SU-DHL-6 (cell line): ENCODE results near the gene MRPL4.
A peak's percentile ranks its signal among the peaks of the same experiment; 100 is the strongest.

ENCODE experiments used
- H2AFZ ChIP-seq: fragments of 200-600 bp; sonication (generic); 2 replicates; pipeline ENCODE4 v1.6.1; 2014; ENCODE audit warnings: low read depth, mild to moderate bottlenecking, moderate library complexity, mixed read lengths, antibody characterized with exemption, low read length; ENCODE audit not compliant: severe bottlenecking
- H3F3A ChIP-seq: fragments of 200-600 bp; shearing (Covaris generic); 2 replicates; pipeline ENCODE4 v1.6.0; 2016; ENCODE audit warnings: antibody characterized with exemption, mild to moderate bottlenecking; ENCODE audit not compliant: insufficient read depth
- H3K27ac ChIP-seq: fragments of 200-600 bp; sonication (generic); 2 replicates; pipeline ENCODE4 v1.5.1; 2016; ENCODE audit warnings: low read depth, mild to moderate bottlenecking, low read length, moderate library complexity, mixed read lengths
- H3K27me3 ChIP-seq: fragments of 200-600 bp; sonication (generic), shearing (Covaris generic); 2 replicates; pipeline ENCODE4 v1.6.0; 2014; ENCODE audit warnings: mild to moderate bottlenecking, low read length
- H3K36me3 ChIP-seq: fragments of 200-600 bp; sonication (generic); 2 replicates; pipeline ENCODE4 v1.6.1; 2014; ENCODE audit warnings: mild to moderate bottlenecking, low read length, mixed read lengths
- H3K4me2 ChIP-seq: fragments of 300-600, 200-600 bp; shearing (Covaris generic), sonication (generic); 2 replicates; pipeline ENCODE4 v1.6.0; 2014; ENCODE audit warnings: low read length, low read depth, mild to moderate bottlenecking; ENCODE audit not compliant: poor library complexity, severe bottlenecking
- H3K4me3 ChIP-seq: fragments of 200-600 bp; sonication (generic); 2 replicates; pipeline ENCODE4 v1.5.1; 2014; ENCODE audit warnings: antibody characterized with exemption, low read length, mild to moderate bottlenecking, mixed read lengths; ENCODE audit not compliant: insufficient read depth, poor library complexity, severe bottlenecking
- H3K79me2 ChIP-seq: fragments of 200-600 bp; sonication (generic); 2 replicates; pipeline ENCODE4 v1.6.1; 2014; ENCODE audit warnings: mild to moderate bottlenecking, low read length, moderate library complexity; ENCODE audit not compliant: insufficient read depth
- H3K9ac ChIP-seq: fragments of 200-600 bp; sonication (generic); 2 replicates; pipeline ENCODE4 v1.7.0; 2014; ENCODE audit warnings: mild to moderate bottlenecking, low read length
- H3K9me2 ChIP-seq: fragments of 200-600 bp; sonication (generic); replicated peaks from 2 replicates; pipeline ENCODE4 v1.6.1; 2014; ENCODE audit warnings: low read length; ENCODE audit not compliant: insufficient read depth
- H3K9me3 ChIP-seq: fragments of 200-600 bp; sonication (generic); 2 replicates; pipeline ENCODE4 v1.6.1; 2014; ENCODE audit warnings: low read length, mixed read lengths; ENCODE audit not compliant: insufficient read depth
- H4K20me1 ChIP-seq: fragments of 200-600 bp; sonication (generic); 2 replicates; pipeline ENCODE4 v1.6.1; 2014; ENCODE audit warnings: low read depth, mild to moderate bottlenecking, antibody characterized with exemption, low read length, moderate library complexity, mixed read lengths
- EZH2phosphoT487 ChIP-seq: fragments of 200-600 bp; sonication (generic), shearing (Covaris generic); conservative IDR thresholded peaks from 2 replicates; pipeline ENCODE4 v1.6.1; 2018; ENCODE audit warnings: mild to moderate bottlenecking, antibody characterized with exemption, low read length, moderate library complexity, mixed read lengths
- TF ChIP-seq, protein P1 (sequence below): fragments of 200-600 bp; sonication (generic); IDR thresholded peaks from one replicate; pipeline ENCODE4 v1.5.1; 2017; ENCODE audit warnings: antibody characterized with exemption, mild to moderate bottlenecking, low read length, moderate library complexity; ENCODE audit not compliant: insufficient read depth, poor library complexity, severe bottlenecking

The MRPL4 gene

DNA sequence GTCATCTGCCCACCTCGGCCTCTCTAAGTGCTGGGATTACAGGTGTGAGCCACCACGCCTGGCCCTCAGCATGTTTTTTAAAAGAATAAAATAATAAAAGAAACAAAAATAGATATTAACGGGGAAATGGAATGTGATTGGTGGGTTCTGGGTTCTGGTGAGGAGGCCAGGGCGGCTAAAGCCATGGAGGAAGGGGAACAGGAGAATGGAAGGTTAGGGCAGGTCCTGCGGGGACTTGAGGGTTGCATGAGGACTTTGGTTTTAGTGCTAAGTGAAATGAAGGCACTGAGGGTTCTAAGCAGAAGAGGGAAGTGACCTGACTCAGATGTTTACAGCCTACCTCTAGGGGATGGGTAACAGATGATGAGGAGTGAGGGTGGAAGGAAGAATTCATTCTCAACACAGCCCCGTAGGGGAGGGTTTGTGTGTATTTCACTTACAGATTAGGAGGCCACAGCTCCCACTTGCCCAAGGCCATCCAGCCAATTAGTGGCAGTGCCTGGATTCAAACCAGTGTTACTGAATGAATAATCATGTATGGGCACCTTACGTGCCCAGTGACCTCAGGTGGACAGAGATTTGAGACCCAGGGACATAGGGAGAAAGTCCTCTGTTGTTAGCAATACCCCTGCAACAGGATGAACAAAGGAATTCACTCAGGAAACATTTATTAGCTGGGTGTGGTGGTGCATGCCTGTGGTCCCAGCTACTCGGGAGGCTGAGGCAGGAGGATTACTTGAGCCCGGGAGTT is 6.7 kb upstream of the MRPL4 start:
- H3K36me3 ChIP-seq = no peaks in the 10 kb centered on the region
- H3F3A ChIP-seq = peaks cover 78% of the 10 kb centered on the region
- no peak for TF ChIP-seq EZH2phosphoT487
- TF ChIP-seq, protein P1, sequence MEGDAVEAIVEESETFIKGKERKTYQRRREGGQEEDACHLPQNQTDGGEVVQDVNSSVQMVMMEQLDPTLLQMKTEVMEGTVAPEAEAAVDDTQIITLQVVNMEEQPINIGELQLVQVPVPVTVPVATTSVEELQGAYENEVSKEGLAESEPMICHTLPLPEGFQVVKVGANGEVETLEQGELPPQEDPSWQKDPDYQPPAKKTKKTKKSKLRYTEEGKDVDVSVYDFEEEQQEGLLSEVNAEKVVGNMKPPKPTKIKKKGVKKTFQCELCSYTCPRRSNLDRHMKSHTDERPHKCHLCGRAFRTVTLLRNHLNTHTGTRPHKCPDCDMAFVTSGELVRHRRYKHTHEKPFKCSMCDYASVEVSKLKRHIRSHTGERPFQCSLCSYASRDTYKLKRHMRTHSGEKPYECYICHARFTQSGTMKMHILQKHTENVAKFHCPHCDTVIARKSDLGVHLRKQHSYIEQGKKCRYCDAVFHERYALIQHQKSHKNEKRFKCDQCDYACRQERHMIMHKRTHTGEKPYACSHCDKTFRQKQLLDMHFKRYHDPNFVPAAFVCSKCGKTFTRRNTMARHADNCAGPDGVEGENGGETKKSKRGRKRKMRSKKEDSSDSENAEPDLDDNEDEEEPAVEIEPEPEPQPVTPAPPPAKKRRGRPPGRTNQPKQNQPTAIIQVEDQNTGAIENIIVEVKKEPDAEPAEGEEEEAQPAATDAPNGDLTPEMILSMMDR = no peak
- H3K79me2 ChIP-seq = no peaks in the 10 kb centered on the region
- no peaks in the 10 kb centered on the region for H4K20me1 ChIP-seq
- H3K9ac ChIP-seq = peak overlapping the region; percentile 58
- no peak overlapping the region for H2AFZ ChIP-seq
- H3K4me3 ChIP-seq = no peak overlapping the region
- H3K27me3 ChIP-seq = no peaks in the 10 kb centered on the region
- peak overlapping the region; percentile 100 for H3K27ac ChIP-seq
- peaks cover 3% of the 10 kb centered on the region; the same call in 1 of the 2 replicates for H3K9me3 ChIP-seq
- H3K4me2 ChIP-seq = peak overlapping the region; percentile 41
- no peaks in the 10 kb centered on the region for H3K9me2 ChIP-seq

DNA sequence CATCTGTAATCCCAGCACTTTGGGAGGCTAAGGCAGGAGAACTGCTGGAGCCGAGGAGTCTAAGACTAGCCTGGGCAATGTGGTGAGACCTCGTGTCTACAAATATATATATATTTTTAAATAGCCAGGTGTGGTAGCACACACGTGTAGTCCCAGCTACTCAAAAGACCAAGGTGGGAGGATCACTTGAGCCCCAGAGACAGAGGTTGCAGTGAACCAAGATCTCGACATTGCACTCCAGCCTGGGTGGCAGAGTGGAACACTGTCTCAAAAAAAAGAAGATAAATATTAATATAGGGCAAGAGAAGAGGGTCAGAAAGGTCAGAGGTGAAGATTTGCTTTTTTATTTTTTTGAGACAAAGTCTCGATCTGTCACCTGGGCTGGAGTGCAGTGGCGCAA is 5.5 kb upstream of the MRPL4 start:
- Histone ChIP-seq H3K9ac (peak overlapping the region; percentile 58), H2AFZ (no peak overlapping the region), H3K27me3 (no peaks in the 10 kb centered on the region), H3K4me3 (no peak overlapping the region), H3K9me2 (no peaks in the 10 kb centered on the region), H3K9me3 (no peaks in the 10 kb centered on the region), H3K79me2 (no peaks in the 10 kb centered on the region), H3K36me3 (no peaks in the 10 kb centered on the region), H3K4me2 (peak overlapping the region; percentile 41), H4K20me1 (no peaks in the 10 kb centered on the region), H3K27ac (peak overlapping the region; percentile 100), H3F3A (peaks cover 73% of the 10 kb centered on the region)
- TF ChIP-seq EZH2phosphoT487 = no peak
- TF ChIP-seq, protein P1 = no peak

DNA sequence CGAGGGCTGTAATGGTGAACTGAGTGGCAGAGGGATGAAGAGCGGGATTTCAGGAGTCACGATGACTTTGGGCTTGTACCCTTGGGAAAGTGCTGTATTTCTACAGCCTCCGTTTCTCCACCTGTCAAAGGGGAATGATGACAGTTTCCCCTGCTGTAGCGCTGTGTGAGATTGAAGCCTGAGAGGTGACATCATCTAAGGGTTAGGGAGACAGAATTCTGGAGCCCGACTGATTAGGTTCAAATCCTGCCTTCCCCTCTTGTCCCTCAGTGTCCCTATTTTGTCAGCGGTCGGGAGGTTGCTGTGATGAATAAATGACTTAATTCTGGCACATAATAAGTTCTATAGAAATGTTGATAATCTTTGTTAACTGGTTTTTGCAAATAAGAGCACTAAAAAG is 693 bp downstream of the MRPL4 start:
- no peaks in the 10 kb centered on the region for H3K9me2 ChIP-seq
- H4K20me1 ChIP-seq = no peaks in the 10 kb centered on the region
- peak overlapping the region; percentile 87 for H3K4me2 ChIP-seq
- H3K27me3 ChIP-seq = no peaks in the 10 kb centered on the region
- H3K9me3 ChIP-seq = no peaks in the 10 kb centered on the region
- peak overlapping the region; percentile 87 for H3K4me3 ChIP-seq
- TF ChIP-seq, protein P1 = no peak
- TF ChIP-seq EZH2phosphoT487 = no peak
- peak overlapping the region; percentile 87 for H3K9ac ChIP-seq
- 0 out of 2 replicates have a peak, but pooled peaks cover 3% of the 10 kb centered on the region for H3K36me3 ChIP-seq
- H3K27ac ChIP-seq = peak overlapping the region; percentile 67; the same call in 1 of the 2 replicates
- H3F3A ChIP-seq = peaks cover 16% of the 10 kb centered on the region
- no peak overlapping the region for H2AFZ ChIP-seq
- peaks cover 24% of the 10 kb centered on the region for H3K79me2 ChIP-seq
